HG03575 (cell line): ENCODE results near the gene OR1J1.

Experiments used
- ATAC-seq: cut with Tn5 transposase; IDR thresholded peaks from one replicate; pipeline ENCODE4 v1.9.1; 2021; ENCODE audit not compliant: unreplicated experiment, insufficient number of reproducible peaks, low FRiP score; ENCODE audit errors: extremely low read depth

The OR1J1 gene

DNA sequence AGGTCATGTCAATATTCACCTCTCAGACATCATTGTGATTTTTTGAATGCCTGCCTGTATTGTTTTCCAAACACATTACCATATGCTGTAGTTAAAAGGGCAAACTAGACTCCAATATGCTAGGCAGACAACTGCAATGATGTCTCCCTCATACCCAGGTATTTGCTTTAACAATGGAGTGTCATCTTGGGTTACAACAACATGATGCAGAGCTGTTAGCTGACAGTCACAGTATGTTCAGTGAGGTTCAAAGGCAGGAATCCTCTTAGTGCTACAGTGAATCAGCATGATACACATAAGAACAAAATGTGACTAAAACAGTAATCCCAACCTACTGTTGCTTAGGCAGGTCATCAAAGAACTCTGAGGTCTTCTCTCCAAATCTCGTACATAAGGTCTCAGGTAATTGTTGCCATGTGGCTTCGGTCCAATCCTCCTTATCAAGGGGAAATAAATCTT, 24.0 kb downstream of the OR1J1 start:
- no peak for ATAC-seq

DNA sequence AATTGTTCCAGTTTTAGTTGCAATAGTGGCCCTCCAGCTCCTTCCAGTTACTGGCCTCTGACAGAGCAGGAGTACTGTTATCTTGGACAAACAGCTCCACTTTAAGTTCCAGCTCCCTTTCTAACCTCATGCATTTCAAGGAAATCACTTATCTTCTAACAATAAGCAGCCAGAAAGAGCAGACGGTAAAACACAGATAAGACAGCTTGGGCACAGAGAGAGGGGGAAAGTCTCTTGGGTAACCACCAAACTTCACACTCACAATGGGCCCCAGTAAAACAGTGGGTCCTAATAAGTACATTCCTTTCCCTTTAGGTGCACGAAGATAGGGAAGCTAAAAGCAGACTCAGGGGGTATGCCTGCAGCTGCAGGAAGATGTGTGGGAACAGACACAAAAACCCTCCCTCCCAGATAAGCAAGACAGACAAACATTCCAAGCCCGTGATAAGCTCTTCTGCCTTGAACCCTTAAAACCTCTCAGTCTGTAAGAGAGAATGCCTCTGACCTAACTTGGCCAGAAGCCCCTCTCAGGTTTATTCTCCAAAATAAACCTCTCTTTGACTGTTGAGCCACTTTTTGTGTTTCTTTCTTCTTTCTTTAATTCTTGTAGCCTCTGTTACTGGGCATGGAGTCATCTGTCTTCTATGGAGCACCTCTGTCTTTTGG, 30.8 kb downstream of the OR1J1 start:
- no peak for ATAC-seq

DNA sequence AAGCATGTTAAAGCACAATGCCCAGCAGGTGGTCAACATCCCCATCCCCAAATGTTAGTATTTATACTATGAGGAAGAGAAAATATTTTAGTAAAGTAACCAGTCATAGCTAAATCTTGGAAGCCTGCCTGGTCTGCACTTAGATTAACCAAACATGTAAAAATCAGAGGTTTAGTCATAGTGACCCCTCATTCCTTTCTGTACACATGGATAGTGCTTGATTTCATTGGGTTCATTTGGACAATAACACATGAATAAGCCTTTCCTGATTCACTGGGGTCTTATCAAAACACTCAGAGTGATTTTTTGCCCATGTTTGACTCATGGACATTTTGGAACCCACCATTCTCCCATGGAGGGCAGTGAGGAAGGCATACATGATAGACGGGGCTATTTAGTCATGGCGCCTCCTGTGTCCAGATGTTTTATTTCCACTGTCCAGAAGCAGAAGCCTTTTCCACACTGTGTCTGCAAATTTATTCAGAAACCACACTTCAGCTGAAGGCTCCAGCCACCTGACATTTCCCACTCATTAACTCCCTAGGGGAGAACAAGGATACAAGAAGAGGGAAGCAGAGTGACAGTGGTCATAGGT, 32.5 kb downstream of the OR1J1 start:
- ATAC-seq, result no peak

DNA sequence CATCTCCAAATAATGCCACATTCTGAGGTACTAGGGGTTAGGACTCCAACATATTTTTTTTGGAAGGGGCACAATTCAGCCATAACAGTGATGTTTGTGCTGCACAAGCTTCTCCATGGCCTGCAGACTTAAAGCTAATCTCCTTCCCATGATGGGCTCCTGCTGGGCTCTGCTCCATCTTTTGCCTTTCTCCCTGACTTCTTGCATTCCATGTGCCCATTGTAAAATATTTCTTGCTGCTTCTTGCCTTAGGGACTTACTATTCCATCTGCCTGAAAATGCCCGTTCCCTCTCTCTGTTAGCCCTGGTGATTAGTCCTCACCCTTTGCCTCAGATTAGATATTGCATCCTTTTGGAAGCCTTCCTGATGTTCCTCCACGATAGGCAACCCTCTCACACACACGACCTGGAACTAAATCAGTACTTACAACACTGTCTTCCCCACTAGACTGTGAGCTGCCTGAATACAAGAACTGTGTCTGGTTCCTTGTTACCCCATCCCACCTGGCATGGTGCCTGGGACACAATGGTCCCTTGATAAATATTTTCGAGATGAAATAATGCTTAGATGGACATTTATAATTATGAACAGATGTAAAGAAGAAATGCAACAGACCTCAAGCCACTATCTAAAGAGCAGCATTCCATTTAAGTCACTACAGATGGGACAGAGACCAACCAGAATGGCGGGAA, 33.5 kb downstream of the OR1J1 start:
- ATAC-seq, result no peak

DNA sequence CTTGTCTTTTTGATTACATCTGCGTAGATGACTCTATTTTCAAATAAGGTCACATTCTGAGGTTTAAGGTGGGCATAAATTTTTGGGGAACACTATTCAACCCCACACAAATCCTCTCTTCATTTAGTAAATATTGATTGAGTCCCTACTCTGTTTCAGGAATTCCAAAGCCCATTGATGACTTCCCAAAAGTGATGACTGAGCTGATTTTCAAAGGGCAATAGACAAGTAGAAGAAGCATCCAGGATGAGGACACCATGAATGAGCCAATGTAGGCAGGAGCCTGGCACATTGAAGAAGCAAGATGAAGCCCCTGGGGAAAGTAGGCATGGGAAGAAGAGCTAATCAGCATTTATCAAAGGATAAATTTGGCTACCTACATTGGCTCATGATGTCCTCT, 35.2 kb downstream of the OR1J1 start:
- no peak for ATAC-seq
